Spleen (tissue), 13 donors: ENCODE measurements around the gene C11orf91. TPM values are rescaled to one million over a fixed set of nuclear protein-coding genes. Genes with fewer than 3 reads are reported as not detected.

Experiments
- DNase-seq: peaks from one replicate; pipeline ENCODE4 v3.0.0-alpha.2; 2020
- H3K27ac ChIP-seq, 8 donors: fragments of 200-600 bp; sonication (generic) in 7 of 8; 1 replicate in 4 of 8; 2 replicates in 4 of 8; pipeline versions ENCODE4 v1.5.0 to v1.8.0; 2016 to 2021; ENCODE audit warnings: inconsistent platforms in 4 of 8, mild to moderate bottlenecking in 4 of 8, moderate library complexity in 1 of 8
- H3K27me3 ChIP-seq, 7 donors: fragments of 200-600 bp; sonication (generic) in 6 of 7; replicated peaks in 1 of 7; 1 replicate in 4 of 7; 2 replicates in 3 of 7; pipeline versions ENCODE4 v1.5.0 to v1.8.0; 2016 to 2021; ENCODE audit warnings: inconsistent platforms in 3 of 7, mild to moderate bottlenecking in 1 of 7
- H3K36me3 ChIP-seq, 6 donors: fragments of 200-600 bp; sonication (generic) in 5 of 6; 1 replicate in 4 of 6; 2 replicates in 2 of 6; pipeline versions ENCODE4 v1.5.0 to v1.8.0; 2016 to 2021; ENCODE audit warnings: inconsistent platforms in 2 of 6
- H3K4me1 ChIP-seq, 6 donors: fragments of 200-600 bp; sonication (generic) in 5 of 6; 1 replicate in 3 of 6; 2 replicates in 3 of 6; pipeline versions ENCODE4 v1.5.0 to v1.8.0; 2016 to 2021; ENCODE audit warnings: inconsistent platforms in 3 of 6
- H3K4me3 ChIP-seq, 8 donors: fragments of 200-600 bp; sonication (generic) in 7 of 8; 1 replicate in 4 of 8; 2 replicates in 4 of 8; pipeline versions ENCODE4 v1.5.0 to v1.8.0; 2016 to 2021; ENCODE audit warnings: inconsistent platforms in 4 of 8, mild to moderate bottlenecking in 4 of 8, moderate library complexity in 2 of 8
- H3K9me3 ChIP-seq, 8 donors: fragments of 200-600 bp; sonication (generic) in 7 of 8; 1 replicate in 4 of 8; 2 replicates in 4 of 8; pipeline versions ENCODE4 v1.5.0 to v1.8.0; 2016 to 2021; ENCODE audit warnings: inconsistent platforms in 4 of 8
- CTCF ChIP-seq, 11 experiments: fragments of 200-600 bp in 7 of 11; fragments of 450-650 bp in 4 of 11; sonication (generic) in 4 of 11; IDR thresholded peaks in 8 of 11; conservative IDR thresholded peaks in 3 of 11; 1 replicate in 7 of 11; 2 replicates in 4 of 11; pipeline versions ENCODE4 v1.4.0 to v1.8.0; 2016 to 2021; ENCODE audit warnings: antibody characterized with exemption in 11 of 11, inconsistent platforms in 4 of 11, mild to moderate bottlenecking in 1 of 11
- POLR2A ChIP-seq, 3 donors: fragments of 450-650 bp; IDR thresholded peaks; one replicate each; pipeline ENCODE4 v1.5.1; 2017; ENCODE audit warnings: antibody characterized with exemption in 3 of 3, mild to moderate bottlenecking in 1 of 3
- POLR2AphosphoS5 ChIP-seq, 3 donors: sonication (generic); formaldehyde crosslinking; IDR thresholded peaks; one replicate each; pipeline ENCODE4 v1.5.1; 2017; ENCODE audit warnings: antibody characterized with exemption in 3 of 3
- WGBS, 5 donors: extraction: QIAGEN DNeasy Blood & Tissue Kit in 3 of 5; methylation state at CpG; one replicate each; pipeline versions ENCODE4 v1.1.5 to v1.1.7; 2013 to 2018; 5-methylcytosine and 5-hydroxymethylcytosine counted together
- intact Hi-C: fragments of 100-400 bp; cut with DNase I; formaldehyde crosslinking; loops from one replicate; pipeline ENCODE4 v1.15.0; 2023; ENCODE audit warnings: low total_unique reads
- long read RNA-seq, 2 donors: transcript quantifications; one replicate each; lab custom pipeline, GENCODE V29; 2026
- polyA plus RNA-seq, 3 donors: library from polyadenylated mRNA; stranded (reverse); fragments of 200-250 nt; gene quantifications; one replicate each; pipeline ENCODE4 v1.2.1, GENCODE V29; 2013
- total RNA-seq, 7 donors: library from RNA; depleted of rRNA in 3 of 7; stranded (reverse); fragments of >200 nt in 3 of 7; fragmentation: NEBNext Ultra II Directional in 4 of 7; extraction: Animal tissue kit (Norgen Biotek cat#: 25700) in 4 of 7; gene quantifications; one replicate each; pipeline versions ENCODE4 v1.1.0 to v1.2.1, GENCODE V29; 2016 to 2021
- donor health status: healthy with polysubstance abuse.
- donor health status: DM: no; HTN: no; CAD: no; lungs with moderate emphysema.
- donor health status: DM: no; HTN: no; CAD: no.
- donor health status: Bipolar disorder and iron deficiency.
- donor health status: healthy.
- donor health status: DM: no; HTN: no; CAD: no.
- donor health status: DM: yes; HTN: yes; CAD: no.

The C11orf91 gene, protein sequence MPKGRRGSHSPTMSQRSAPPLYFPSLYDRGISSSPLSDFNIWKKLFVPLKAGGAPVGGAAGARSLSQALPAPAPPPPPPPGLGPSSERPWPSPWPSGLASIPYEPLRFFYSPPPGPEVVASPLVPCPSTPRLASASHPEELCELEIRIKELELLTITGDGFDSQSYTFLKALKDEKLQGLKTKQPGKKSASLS
- total RNA-seq, result under 1 TPM in 1 of 7 donors, not detected in 6; 0.85 TPM
- not detected for polyA plus RNA-seq
- long read RNA-seq, donor 1, result 0 reads
- long read RNA-seq, donor 2, result 0 reads

- peaks cover 0 to 8% (median 0%) of the 10 kb centered on the region in 6 donors for H3K36me3 ChIP-seq
- 0 to 2% (median 1%) methylated on average over 6 to 72 of the region's 72 CpGs for WGBS, 5 donors
- peak within 1 kb of the TSS; percentile 44 to 84 (median 68) for H3K4me3 ChIP-seq
- peaks cover 0 to 6% (median 0%) of the 10 kb centered on the region in 7 donors for H3K27me3 ChIP-seq
- peak; percentile 99 for DNase-seq
- intact Hi-C loops, result no loop called here
- H3K27ac ChIP-seq, result peak within 1 kb of the TSS; percentile 51 to 88 (median 81)
- TF ChIP-seq POLR2A (IDR thresholded peaks at IDR 0.05) (peak in 1 of 3 donors; percentile 61), POLR2AphosphoS5 (IDR thresholded peaks at IDR 0.05) (peak; percentile 89 to 93 (median 92)), CTCF (IDR thresholded peaks at IDR 0.05 in 8 of 11, conservative IDR thresholded peaks at IDR 0.05 in 3 of 11) (peak in 1 of 11 experiments; percentile 31)
- H3K4me1 ChIP-seq, result peaks cover 8 to 52% (median 23%) of the 10 kb centered on the region in 6 donors
- H3K9me3 ChIP-seq, result no peaks in the 10 kb centered on the region
These were observed at the start of gene C11orf91 for GRCh38 chr11:33700502-33701271. Gene C11orf91 (minus strand): TSS chr11:33700826. CDS start chr11:33700740, 86 bp downstream.

DNA sequence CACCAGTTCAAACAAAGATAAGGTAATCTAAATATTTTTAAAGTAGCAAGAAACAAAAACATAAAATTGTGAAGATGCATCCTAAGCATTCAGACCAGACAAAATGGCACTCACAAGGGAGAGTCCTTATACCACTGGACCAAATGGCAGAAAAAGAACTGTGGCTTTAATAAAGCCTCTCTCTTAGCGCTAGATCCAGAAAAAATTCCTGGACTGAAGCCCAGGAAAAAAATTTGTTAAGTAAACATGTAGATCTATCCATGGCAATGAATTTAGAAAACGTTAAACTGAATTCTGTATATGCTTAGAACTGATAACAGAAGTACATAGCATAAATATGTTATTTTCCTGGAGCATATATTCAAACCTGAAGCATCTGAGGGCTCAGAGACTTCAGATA is 47.4 kb upstream of the C11orf91 start:
- WGBS, 5 donors, result 61 to 77% (median 68%) methylated on average over 2 of the region's 2 CpGs
- TF ChIP-seq POLR2A (IDR thresholded peaks at IDR 0.05) (no peak), CTCF (IDR thresholded peaks at IDR 0.05 in 8 of 11, conservative IDR thresholded peaks at IDR 0.05 in 3 of 11) (no peak), POLR2AphosphoS5 (IDR thresholded peaks at IDR 0.05) (no peak)
- H3K36me3 ChIP-seq, result peaks cover 3 to 99% (median 63%) of the 10 kb centered on the region in 6 donors
- H3K27me3 ChIP-seq, result no peaks in the 10 kb centered on the region
- no peaks in the 10 kb centered on the region for H3K4me1 ChIP-seq
- DNase-seq, result no peak
- no peaks in the 10 kb centered on the region for H3K9me3 ChIP-seq
- H3K4me3 ChIP-seq, result no peak overlapping the region
- H3K27ac ChIP-seq, result no peak overlapping the region
- intact Hi-C loops, result no loop called here

DNA sequence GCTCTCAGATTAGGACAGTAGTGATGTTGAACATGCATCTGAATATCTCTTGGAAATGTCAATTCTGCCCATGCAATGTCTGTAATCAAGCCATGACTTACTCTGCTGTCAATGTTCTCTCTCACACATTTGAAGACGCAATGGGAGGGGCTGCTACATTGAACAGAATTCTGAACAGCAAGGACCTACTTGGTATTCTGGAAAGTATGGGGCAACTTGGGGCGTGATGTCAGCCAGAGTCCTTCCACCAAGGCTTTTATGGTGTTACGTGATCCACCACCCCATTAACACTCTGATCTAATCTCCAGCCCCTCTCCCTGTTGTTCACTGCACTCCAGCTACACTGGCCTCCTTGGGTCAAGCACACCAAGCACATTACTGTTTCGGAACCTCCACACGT is 42.7 kb upstream of the C11orf91 start:
- H3K4me1 ChIP-seq, result no peaks in the 10 kb centered on the region
- DNase-seq, result no peak
- H3K4me3 ChIP-seq, result no peak overlapping the region
- intact Hi-C loops, result loop anchor here (5.0 kb wide), 1 partner anchor 381 kb away; no protein-coding TSS in a partner anchor
- H3K27ac ChIP-seq, result no peak overlapping the region
- no peaks in the 10 kb centered on the region for H3K27me3 ChIP-seq
- H3K9me3 ChIP-seq, result no peaks in the 10 kb centered on the region
- no peak for TF ChIP-seq POLR2A (IDR thresholded peaks at IDR 0.05)
- TF ChIP-seq CTCF (IDR thresholded peaks at IDR 0.05 in 8 of 11, conservative IDR thresholded peaks at IDR 0.05 in 3 of 11), result no peak
- no peak for TF ChIP-seq POLR2AphosphoS5 (IDR thresholded peaks at IDR 0.05)
- 89 to 91% (median 89%) methylated on average over 5 of the region's 5 CpGs for WGBS, 5 donors
- H3K36me3 ChIP-seq, result peaks cover 3 to 70% (median 32%) of the 10 kb centered on the region in 6 donors
